Aorta (tissue), 5 donors: ENCODE measurements around the gene SNCB. TPM values are rescaled to one million over a fixed set of nuclear protein-coding genes. Genes with fewer than 3 reads are reported as not detected.

ENCODE experiments used
- ATAC-seq: fragments of 200-7000 bp; cut with Tn5 transposase; one replicate; pipeline ENCODE4 v1.9.1; 2022; ENCODE audit warnings: moderate library complexity; ENCODE audit not compliant: low FRiP score
- DNase-seq, 2 donors: peaks; one replicate each; pipeline ENCODE4 v3.0.0-alpha.2; 2020
- H3K27ac ChIP-seq, 2 donors: one replicate each; pipeline ENCODE4 v1.5.1; 2013; ENCODE audit warnings: low read length in 2 of 2, mild to moderate bottlenecking in 2 of 2, moderate library complexity in 2 of 2, control low read depth in 1 of 2, inconsistent platforms in 1 of 2, low read depth in 1 of 2
- H3K27me3 ChIP-seq, 2 donors: one replicate each; pipeline ENCODE4 v1.6.1; 2013; ENCODE audit warnings: control low read depth in 1 of 2, low read length in 1 of 2, mild to moderate bottlenecking in 1 of 2, moderate library complexity in 1 of 2; ENCODE audit not compliant: insufficient read depth in 2 of 2, control insufficient read depth in 1 of 2
- H3K36me3 ChIP-seq, 2 donors: one replicate each; pipeline ENCODE4 v1.6.1; 2013; ENCODE audit warnings: control low read depth in 1 of 2, low read length in 1 of 2, mild to moderate bottlenecking in 1 of 2; ENCODE audit not compliant: insufficient read depth in 2 of 2, control insufficient read depth in 1 of 2
- H3K4me1 ChIP-seq, 2 donors: one replicate each; pipeline ENCODE4 v1.6.1; 2013; ENCODE audit warnings: low read length in 2 of 2, control low read depth in 1 of 2, mild to moderate bottlenecking in 1 of 2, moderate library complexity in 1 of 2; ENCODE audit not compliant: insufficient read depth in 2 of 2, control insufficient read depth in 1 of 2
- H3K4me3 ChIP-seq, 2 donors: one replicate each; pipeline ENCODE4 v1.5.1; 2013; ENCODE audit warnings: low read length in 2 of 2, control low read depth in 1 of 2, mild to moderate bottlenecking in 1 of 2
- H3K9me3 ChIP-seq: one replicate; pipeline ENCODE4 v1.6.1; 2013; ENCODE audit warnings: mild to moderate bottlenecking, low read length; ENCODE audit not compliant: control insufficient read depth
- WGBS, 2 donors: extraction: QIAGEN DNeasy Blood & Tissue Kit; methylation state at CpG; one replicate each; pipeline ENCODE4 v1.1.7; 2013; 5-methylcytosine and 5-hydroxymethylcytosine counted together
- intact Hi-C, 2 donors: fragments of 100-400 bp; cut with DNase I; formaldehyde crosslinking; loops; one replicate each; pipeline versions ENCODE4 v1.14.2 to v1.15.0; 2022
- polyA plus RNA-seq, 2 donors: library from polyadenylated mRNA; stranded (reverse); fragments of 200-250 nt; gene quantifications; one replicate each; pipeline ENCODE4 v1.2.3, GENCODE V29; 2013
- total RNA-seq, 2 donors: library from RNA; stranded (reverse); fragmentation: NEBNext Ultra II Directional; extraction: Animal tissue kit (Norgen Biotek cat#: 25700); gene quantifications; one replicate each; pipeline ENCODE4 v1.2.1, GENCODE V29; 2021
- donor health status: healthy with polysubstance abuse.
- donor health status: Bipolar disorder and iron deficiency.
- donor health status: DM: no; HTN: no; CAD: no.
- donor health status: DM: no; HTN: no; CAD: no.
- donor health status: DM: yes; HTN: yes; CAD: no.

SNCB gene
- total and polyA plus RNA-seq, 4 donors, result not detected

GRCh38 chr5:176636426-176636825, 6.1 kb upstream of the SNCB start:
- ATAC-seq (no peak), DNase-seq (no peak)
- WGBS, 2 donors, result 44 to 50% methylated on average over 9 of the region's 9 CpGs
- intact Hi-C loops, result no loop called here
- H3K36me3 ChIP-seq, result no peaks in the 10 kb centered on the region
- H3K4me1 ChIP-seq, result no peaks in the 10 kb centered on the region
- no peak overlapping the region for H3K4me3 ChIP-seq
- H3K9me3 ChIP-seq, result no peaks in the 10 kb centered on the region
- H3K27ac ChIP-seq, result no peak overlapping the region
- no peaks in the 10 kb centered on the region for H3K27me3 ChIP-seq

GRCh38 chr5:176633598-176633997, 3.3 kb upstream of the SNCB start:
- Histone ChIP-seq H3K27me3 (no peaks in the 10 kb centered on the region), H3K27ac (no peak overlapping the region), H3K9me3 (no peaks in the 10 kb centered on the region), H3K4me1 (no peaks in the 10 kb centered on the region), H3K4me3 (no peak overlapping the region), H3K36me3 (no peaks in the 10 kb centered on the region)
- 19 to 22% methylated on average over 6 of the region's 6 CpGs for WGBS, 2 donors
- no peak for DNase-seq
- no peak for ATAC-seq
- intact Hi-C loops, result no loop called here

- ATAC-seq, result no peak
- H3K27me3 ChIP-seq, result no peaks in the 10 kb centered on the region
- intact Hi-C loops, result no loop called here
Measured at GRCh38 chr5:176632745-176633144, 2.4 kb upstream of the SNCB start.

GRCh38 chr5:176631383-176632200, 1.3 kb upstream of the SNCB start:
- intact Hi-C loops, result no loop called here
- DNase-seq (no peak), ATAC-seq (no peak)
- Histone ChIP-seq H3K9me3 (no peaks in the 10 kb centered on the region), H3K36me3 (no peaks in the 10 kb centered on the region), H3K4me1 (no peaks in the 10 kb centered on the region), H3K27me3 (no peaks in the 10 kb centered on the region), H3K27ac (no peak overlapping the region), H3K4me3 (no peak overlapping the region)
- WGBS, 2 donors, result 71 to 79% methylated on average over 7 of the region's 7 CpGs

More at GRCh38 chr5:176632745-176633144, 2.4 kb upstream of the SNCB start:
- 73 to 79% methylated on average over 2 of the region's 2 CpGs for WGBS, 2 donors
- no peaks in the 10 kb centered on the region for H3K4me1 ChIP-seq
- no peak for DNase-seq
- no peak overlapping the region for H3K27ac ChIP-seq
- no peaks in the 10 kb centered on the region for H3K36me3 ChIP-seq
- H3K9me3 ChIP-seq, result no peaks in the 10 kb centered on the region
- H3K4me3 ChIP-seq, result no peak overlapping the region

- H3K27ac ChIP-seq, result no peak overlapping the region
- H3K9me3 ChIP-seq, result no peaks in the 10 kb centered on the region
- H3K36me3 ChIP-seq, result no peaks in the 10 kb centered on the region
- intact Hi-C loops, result no loop called here
- H3K4me1 ChIP-seq, result no peaks in the 10 kb centered on the region
- H3K27me3 ChIP-seq, result no peaks in the 10 kb centered on the region
- 9% methylated on average over 20 of the region's 20 CpGs for WGBS, 2 donors
- ATAC-seq (no peak), DNase-seq (no peak)
- peak overlapping the region in 1 of 2 donors; percentile 5 for H3K4me3 ChIP-seq
Measured at GRCh38 chr5:176630681-176631222, 418 bp upstream of the SNCB start.

GRCh38 chr5:176629317-176629852, 949 bp downstream of the SNCB start:
- no peaks in the 10 kb centered on the region for H3K9me3 ChIP-seq
- WGBS, 2 donors, result 3 to 6% methylated on average over 31 to 34 of the region's 34 CpGs
- intact Hi-C loops, result no loop called here
- H3K4me3 ChIP-seq, result no peak overlapping the region
- no peaks in the 10 kb centered on the region for H3K4me1 ChIP-seq
- H3K36me3 ChIP-seq, result no peaks in the 10 kb centered on the region
- DNase-seq (peak in 1 of 2 donors; percentile 73), ATAC-seq (no peak)
- H3K27me3 ChIP-seq, result no peaks in the 10 kb centered on the region
- H3K27ac ChIP-seq, result no peak overlapping the region

- H3K27me3 ChIP-seq, result no peaks in the 10 kb centered on the region
- 49 to 52% methylated on average over 13 of the region's 13 CpGs for WGBS, 2 donors
- H3K4me1 ChIP-seq, result no peaks in the 10 kb centered on the region
- intact Hi-C loops, result no loop called here
- no peaks in the 10 kb centered on the region for H3K36me3 ChIP-seq
- DNase-seq, result no peak
- no peak for ATAC-seq
- no peak overlapping the region for H3K27ac ChIP-seq
- H3K4me3 ChIP-seq, result no peak overlapping the region
- H3K9me3 ChIP-seq, result no peaks in the 10 kb centered on the region
Measured at GRCh38 chr5:176628406-176629228, 1.7 kb downstream of the SNCB start.

GRCh38 chr5:176627582-176627981, 2.8 kb downstream of the SNCB start:
- no peaks in the 10 kb centered on the region for H3K4me1 ChIP-seq
- H3K9me3 ChIP-seq, result no peaks in the 10 kb centered on the region
- ATAC-seq (no peak), DNase-seq (no peak)
- H3K4me3 ChIP-seq, result no peak overlapping the region
- no peak overlapping the region for H3K27ac ChIP-seq
- H3K36me3 ChIP-seq, result no peaks in the 10 kb centered on the region
- H3K27me3 ChIP-seq, result no peaks in the 10 kb centered on the region
- intact Hi-C loops, result no loop called here
- 75 to 81% methylated on average over 5 of the region's 5 CpGs for WGBS, 2 donors
